GM21825 (cell line): Measurements from ENCODE around the gene FCGBP.
"Not testable (repeated sequence)": the region's sequence is repeated elsewhere in the genome, so short reads cannot be mapped to it uniquely, and the experiment has no call there.

Source experiments
- ATAC-seq: cut with Tn5 transposase; IDR thresholded peaks from one replicate; pipeline ENCODE4 v1.9.1; 2021; ENCODE audit warnings: mild to moderate bottlenecking, moderate library complexity; ENCODE audit not compliant: unreplicated experiment

The FCGBP gene

DNA sequence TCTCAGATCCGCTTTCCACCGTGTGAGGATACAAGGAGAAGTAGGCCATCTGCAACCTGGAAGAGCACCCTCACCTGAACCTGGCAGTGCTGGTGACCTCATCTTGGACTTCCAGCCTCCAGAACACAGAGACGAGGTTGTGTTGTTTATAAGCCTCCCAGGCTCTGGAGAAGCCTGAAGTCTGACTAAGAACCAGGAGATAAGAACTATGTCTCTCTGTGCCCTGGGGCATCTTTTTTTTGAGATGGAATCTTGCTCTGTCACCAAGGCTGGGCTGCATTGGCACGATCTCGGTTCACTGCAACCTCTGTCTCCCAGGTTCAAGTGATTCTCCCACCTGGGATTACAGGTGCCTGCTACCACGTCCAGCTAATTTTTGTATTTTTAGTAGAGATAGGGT lies 14.5 kb downstream of the FCGBP start:
- no peak for ATAC-seq

DNA sequence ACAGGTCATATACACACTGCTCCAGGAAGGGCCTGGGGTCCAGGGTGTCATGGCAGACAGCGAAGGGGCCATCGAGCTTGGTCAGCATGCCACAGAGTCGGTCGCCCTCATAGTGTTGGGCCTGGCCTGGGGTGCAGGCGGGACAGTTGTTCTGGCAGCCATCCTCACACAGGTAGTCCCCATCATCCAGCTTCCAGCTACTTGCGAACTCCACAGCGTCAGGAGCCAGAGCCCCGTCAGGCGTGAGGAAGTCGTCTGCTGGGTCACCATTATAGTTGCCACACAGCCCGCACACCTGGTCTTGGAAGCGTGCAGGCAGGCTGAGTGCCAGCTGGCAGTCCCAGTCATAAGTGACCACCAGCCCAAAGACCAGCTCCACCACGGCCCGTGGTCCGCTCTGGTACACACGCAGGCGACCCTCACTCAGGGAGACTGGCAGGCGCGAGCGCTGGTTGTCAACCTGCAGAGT lies 16.2 kb downstream of the FCGBP start:
- no peak for ATAC-seq

DNA sequence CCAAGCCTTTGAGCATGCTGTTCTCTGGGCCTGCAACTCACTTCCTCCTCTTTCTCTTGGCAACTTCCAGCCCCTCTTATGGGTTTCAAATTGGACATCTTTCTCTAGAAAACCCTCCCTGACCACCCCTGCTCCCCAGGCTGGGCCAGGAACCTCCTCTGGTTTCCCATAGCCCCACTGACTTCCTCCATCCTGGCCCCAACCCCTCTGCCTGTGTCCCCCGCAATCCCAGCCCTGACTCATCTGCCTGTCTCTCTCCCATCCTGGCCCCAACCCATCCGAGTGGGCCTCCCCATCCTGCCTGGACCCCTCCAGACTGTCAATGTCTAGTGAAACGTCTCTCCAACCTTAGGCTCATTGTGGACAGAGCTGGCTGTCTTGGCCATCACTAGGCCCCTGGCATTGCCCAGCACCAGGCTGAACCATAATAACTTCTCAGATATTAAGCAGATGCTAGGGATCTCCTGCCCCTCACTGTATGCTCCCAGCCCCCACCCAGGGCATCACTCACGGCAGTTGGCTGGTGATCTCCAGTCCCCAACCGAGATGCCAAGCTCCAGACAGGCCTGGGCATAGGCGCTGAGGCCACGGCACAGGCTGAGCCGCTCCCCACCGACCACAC lies 16.8 kb downstream of the FCGBP start:
- ATAC-seq, result no peak

GRCh38 chr19:39916851-39917396 lies 17.5 kb downstream of the FCGBP start:
- no peak for ATAC-seq

DNA sequence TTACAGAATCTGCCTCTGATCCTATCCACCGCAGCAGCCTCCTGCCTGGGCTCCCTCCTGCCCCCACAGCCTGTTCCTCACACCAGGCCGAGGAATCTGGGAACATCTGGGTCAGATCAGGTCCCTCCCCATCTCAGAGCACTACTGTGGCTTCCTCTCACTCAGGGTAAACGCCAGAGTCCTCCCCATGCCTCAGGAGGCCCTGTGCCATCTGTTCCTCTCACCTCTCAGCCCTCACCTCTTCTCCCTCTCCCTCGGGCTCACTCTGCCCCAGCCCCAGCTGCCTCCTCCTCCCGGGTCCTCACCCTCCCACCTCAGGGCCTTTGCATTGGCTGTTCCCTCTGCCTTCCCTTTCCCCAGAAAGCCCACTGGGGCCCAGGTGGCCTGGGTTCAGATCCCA lies 18.2 kb downstream of the FCGBP start:
- no peak for ATAC-seq

- no peak for ATAC-seq
Observed at GRCh38 chr19:39915848-39916215, 18.6 kb downstream of the FCGBP start.

GRCh38 chr19:39915101-39915847 lies 19.2 kb downstream of the FCGBP start:
- no peak for ATAC-seq

GRCh38 chr19:39913682-39914333 lies 20.6 kb downstream of the FCGBP start:
- no peak for ATAC-seq

- no peak for ATAC-seq
Observed at GRCh38 chr19:39908803-39909202, 25.6 kb downstream of the FCGBP start.

DNA sequence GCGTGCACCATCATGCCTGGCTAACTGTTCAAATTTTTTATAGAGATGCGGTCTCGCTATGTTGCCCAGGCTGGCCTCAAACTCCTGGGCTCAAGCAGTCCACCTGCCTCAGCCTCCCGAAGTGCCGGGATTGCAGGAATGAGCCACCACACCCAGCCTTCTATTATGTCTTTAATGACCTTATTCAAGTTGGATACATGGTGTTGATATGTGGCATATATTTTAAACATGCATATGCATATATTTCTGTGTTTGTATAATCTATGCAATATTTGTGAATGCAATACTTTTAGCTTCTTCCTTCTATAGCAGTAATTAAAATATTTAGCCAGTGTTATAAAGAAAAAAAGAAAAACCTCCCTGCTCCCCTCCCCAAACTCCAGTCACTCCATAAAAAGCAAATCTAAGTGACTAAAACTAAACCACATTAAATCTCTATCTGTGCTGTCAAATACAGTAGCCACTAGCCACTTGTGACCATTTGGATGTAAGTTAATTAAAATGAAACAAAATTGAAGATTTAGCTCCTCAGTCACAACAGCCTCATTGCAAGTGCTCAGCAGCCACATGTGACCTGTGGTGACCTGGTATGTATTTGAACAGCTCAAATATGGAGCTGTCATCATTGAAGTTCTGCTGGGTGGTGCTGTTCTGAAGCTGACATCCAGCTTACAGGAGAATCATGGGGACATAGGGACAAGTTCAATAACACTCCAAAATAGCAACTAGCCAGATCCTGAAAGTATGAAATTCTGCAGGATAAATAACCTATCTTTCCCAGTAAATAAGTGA lies 27.4 kb downstream of the FCGBP start:
- ATAC-seq, result no peak

DNA sequence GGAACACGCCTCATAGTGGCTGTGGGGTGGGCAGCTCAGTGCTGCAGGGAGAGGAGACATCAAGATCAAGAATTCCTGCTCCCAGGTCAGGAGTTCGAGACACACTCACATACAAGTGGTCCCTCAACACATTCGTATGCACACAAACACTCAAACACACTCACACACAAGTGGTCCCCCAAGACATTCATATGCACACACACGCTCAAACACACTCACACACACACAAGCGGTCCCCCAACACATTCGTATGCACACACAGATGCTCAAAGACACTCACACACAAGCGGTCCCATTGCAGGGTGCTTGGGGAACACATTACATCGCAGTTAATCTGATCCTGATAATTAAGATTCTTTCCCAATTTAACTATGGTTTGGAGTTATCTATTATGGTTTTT lies 28.2 kb downstream of the FCGBP start:
- ATAC-seq, result no peak

DNA sequence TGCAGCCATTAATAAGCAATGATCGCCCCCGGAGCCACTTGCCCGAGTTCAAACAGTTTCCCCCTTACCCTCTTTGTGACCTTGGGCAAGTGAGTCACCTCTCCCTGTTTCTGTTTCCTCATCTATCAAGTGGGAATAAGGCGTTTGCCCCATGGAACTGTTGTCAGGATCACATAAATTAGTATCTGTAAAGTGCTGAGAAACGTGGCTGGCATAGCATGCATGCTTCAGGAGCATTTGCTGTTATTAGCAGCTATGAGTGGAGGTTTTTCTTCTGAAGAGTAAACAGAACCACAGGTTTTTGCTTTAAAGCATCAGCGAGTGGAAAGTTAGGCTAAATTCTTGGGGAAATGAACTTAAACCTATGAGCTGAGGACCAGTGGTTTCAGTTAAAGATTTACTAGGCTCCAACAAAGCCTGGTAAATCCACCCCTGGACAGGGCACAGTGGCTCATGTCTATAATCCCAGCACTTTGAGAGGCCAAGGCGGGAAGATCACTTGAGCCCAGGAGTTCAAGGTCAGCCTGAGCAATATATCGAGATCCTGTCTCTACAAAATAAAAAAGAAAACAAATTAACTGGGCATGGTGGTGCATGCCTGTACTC lies 30.8 kb downstream of the FCGBP start:
- not testable (repeated sequence) for ATAC-seq

DNA sequence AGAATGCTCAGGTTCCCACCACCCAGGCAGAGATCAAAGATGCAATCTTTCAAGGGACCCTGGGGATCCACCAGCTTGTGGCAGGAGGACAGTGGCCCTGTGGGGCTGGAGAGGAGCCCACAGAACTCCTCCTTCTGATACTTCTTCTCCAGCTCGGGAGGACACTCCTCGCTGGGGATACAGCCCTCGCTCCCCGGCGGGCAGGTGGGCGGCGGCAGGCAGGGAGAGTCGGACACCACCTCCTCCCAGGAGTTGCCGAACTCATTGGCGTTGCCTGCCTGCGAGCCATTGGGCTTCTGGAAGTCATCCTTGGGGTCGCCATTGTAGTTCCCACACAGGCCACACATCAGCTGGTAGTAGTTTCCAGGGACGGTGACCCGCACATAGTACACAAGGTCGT lies 32.1 kb downstream of the FCGBP start:
- not testable (repeated sequence) for ATAC-seq

DNA sequence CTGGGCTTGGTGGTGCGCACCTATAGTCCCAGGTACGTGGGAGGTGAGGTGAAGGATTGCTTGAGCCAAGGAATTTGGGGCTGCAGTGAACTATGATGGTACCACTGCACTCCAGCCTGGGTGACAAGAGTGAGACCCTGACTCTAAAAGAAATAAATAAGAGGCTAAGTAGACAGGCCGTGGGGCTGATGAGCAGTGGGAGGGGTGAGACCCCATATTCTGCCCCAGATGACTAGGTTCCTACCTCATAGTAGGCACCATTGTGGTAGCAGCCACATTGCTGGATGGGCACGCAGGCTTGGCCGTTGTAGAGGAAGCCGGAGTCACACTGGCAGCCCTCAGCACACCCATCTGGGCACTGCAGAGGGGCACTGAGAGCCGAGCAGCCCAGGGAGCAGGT lies 32.8 kb downstream of the FCGBP start:
- not testable (repeated sequence) for ATAC-seq

GRCh38 chr19:39898858-39899257 lies 35.6 kb downstream of the FCGBP start:
- not testable (repeated sequence) for ATAC-seq

GRCh38 chr19:39897511-39898245 lies 36.8 kb downstream of the FCGBP start:
- ATAC-seq, result not testable (repeated sequence)

GRCh38 chr19:39895096-39895495 lies 39.3 kb downstream of the FCGBP start:
- not testable (repeated sequence) for ATAC-seq

GRCh38 chr19:39894236-39894606 lies 40.2 kb downstream of the FCGBP start:
- not testable (repeated sequence) for ATAC-seq

- not testable (repeated sequence) for ATAC-seq
Observed at GRCh38 chr19:39893366-39894235, 40.8 kb downstream of the FCGBP start.
